ENCODE results near the gene LHFPL3.

Gene LHFPL3

DNA sequence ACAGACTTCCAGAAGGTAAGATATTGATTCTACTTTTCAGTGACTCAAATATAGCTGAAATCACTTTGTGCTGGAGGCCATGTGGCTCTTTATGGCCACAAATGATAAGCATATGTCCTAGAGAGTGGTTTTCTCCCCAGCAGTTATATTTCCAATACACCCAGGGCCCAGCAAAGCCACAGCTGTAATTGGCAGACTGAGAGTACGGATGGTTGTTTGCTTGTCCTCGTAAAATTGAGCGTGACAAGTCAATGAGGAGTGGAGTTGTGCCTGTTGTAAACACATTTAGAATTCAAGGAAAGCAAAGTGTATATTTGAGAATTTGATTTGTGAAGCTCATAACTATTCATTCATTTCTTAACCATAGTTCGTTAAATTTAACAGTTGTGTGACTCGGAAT lies 201.8 kb downstream of the LHFPL3 start:
- H3K4me3 ChIP-seq (ENCODE audit: low read length): no peak overlapping the region
- TF ChIP-seq, protein P1, sequence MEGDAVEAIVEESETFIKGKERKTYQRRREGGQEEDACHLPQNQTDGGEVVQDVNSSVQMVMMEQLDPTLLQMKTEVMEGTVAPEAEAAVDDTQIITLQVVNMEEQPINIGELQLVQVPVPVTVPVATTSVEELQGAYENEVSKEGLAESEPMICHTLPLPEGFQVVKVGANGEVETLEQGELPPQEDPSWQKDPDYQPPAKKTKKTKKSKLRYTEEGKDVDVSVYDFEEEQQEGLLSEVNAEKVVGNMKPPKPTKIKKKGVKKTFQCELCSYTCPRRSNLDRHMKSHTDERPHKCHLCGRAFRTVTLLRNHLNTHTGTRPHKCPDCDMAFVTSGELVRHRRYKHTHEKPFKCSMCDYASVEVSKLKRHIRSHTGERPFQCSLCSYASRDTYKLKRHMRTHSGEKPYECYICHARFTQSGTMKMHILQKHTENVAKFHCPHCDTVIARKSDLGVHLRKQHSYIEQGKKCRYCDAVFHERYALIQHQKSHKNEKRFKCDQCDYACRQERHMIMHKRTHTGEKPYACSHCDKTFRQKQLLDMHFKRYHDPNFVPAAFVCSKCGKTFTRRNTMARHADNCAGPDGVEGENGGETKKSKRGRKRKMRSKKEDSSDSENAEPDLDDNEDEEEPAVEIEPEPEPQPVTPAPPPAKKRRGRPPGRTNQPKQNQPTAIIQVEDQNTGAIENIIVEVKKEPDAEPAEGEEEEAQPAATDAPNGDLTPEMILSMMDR (conservative IDR thresholded peaks at IDR 0.05; ENCODE audit: low read depth, low read length): no peak
- DNase-seq (ENCODE audit: low read depth): no peak

DNA sequence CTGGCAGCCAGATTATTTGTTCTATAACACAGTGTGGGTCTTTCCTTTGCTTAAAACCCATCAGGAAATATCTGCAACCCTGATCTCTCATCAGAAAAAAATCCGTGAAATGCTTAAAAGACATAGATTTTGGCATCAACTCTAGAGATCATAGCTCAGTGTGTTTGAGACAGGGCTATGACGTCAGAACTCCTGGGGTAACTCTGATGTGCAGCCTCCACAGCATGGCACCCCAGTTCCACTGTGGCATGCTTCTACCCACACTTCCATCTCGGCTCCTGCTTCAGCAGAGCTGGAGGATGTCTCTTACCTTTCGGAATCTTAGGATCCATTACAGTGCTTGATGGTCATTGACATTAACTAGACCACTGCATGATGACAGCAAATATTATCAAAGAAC lies 205.7 kb downstream of the LHFPL3 start:
- TF ChIP-seq, protein P1 (conservative IDR thresholded peaks at IDR 0.05; ENCODE audit: low read depth, low read length): no peak
- no peak overlapping the region for H3K4me3 ChIP-seq (ENCODE audit: low read length)
- DNase-seq (ENCODE audit: low read depth): no peak

DNA sequence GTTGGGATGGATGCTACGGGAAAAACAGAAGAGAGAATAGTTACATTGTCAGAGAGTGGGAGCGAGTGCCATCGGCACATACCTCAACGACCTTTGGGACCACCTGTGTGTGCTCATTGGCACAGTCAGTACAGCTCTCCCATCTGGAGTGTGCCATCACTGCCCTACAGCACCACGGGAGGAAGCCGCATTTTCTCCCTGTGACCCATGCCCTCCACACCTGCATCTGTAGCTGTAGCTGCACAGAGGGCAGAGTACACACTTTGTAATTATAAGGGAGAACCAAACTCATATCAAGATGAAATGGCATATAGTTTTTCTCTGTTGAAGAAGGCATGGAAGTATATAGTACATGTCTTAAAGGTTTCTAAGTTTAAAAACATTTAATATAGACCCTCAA lies 207.4 kb downstream of the LHFPL3 start:
- DNase-seq (ENCODE audit: low read depth): no peak
- TF ChIP-seq, protein P1 (conservative IDR thresholded peaks at IDR 0.05; ENCODE audit: low read depth, low read length): no peak

DNA sequence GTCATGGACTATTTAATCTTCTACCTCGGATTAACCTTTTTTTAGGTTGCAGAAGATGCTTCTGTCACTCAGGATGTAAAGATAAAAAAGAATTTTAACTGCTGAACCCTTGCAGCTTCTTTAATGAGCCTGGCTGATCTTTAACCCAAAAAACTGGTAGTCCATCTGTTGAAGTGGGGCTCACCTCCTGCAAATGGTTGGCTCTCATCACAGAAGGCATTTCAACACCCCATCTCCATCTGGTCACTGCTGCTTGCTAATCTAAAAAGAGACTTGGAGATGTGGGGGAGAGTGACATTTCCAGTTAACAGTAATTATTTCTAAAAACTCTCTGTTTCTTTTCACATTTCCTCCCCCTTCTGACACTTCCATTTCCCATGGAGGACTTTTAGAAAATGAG lies 208.6 kb downstream of the LHFPL3 start:
- no peak for DNase-seq (ENCODE audit: low read depth)
- TF ChIP-seq, protein P1 (conservative IDR thresholded peaks at IDR 0.05; ENCODE audit: low read depth, low read length): no peak
- H3K4me3 ChIP-seq (ENCODE audit: low read length): no peak overlapping the region

More for the DNA sequence above, 207.4 kb downstream of the LHFPL3 start:
- H3K4me3 ChIP-seq (ENCODE audit: low read length): no peak overlapping the region

DNA sequence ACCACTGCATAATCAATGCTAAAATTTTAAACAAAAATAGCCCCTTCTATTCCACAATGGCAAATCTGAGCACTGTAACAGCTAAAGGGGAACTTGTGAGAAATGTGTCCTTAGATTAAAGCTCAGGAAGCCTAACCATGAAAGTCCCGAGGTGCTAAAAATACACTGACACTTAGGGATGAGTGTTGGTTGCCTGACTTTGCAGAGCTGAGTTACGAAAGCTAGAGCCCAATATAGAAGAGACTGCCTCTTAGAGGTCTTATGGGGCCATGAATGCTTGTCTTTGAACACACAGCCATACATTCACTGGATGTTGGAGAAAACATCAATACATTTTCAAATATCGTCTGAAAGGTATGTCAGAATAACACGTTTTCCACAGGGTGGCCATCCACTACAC lies 209.7 kb downstream of the LHFPL3 start:
- TF ChIP-seq, protein P1 (conservative IDR thresholded peaks at IDR 0.05; ENCODE audit: low read depth, low read length): no peak
- H3K4me3 ChIP-seq (ENCODE audit: low read length): no peak overlapping the region
- DNase-seq (ENCODE audit: low read depth): no peak

DNA sequence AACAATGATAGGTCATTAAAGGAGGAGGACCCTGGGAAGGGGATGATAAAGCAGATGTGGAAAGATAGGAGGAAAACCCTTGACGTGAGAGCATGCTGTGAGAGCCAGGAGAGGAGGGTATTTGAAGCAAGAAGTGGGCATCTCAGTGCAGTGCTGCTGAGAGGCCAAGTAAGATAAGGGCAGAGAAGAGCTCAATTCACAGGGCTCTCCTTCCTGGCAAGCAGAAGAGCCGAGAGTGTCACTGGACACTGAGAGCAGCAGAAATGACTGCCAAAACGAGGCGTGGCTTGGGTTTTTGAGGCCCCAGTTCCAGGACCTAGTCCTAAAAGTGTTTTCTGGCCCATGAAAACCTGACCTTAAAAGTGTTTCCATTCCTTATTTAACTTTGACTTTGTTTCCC lies 213.5 kb downstream of the LHFPL3 start:
- no peak for DNase-seq (ENCODE audit: low read depth)
- no peak overlapping the region for H3K4me3 ChIP-seq (ENCODE audit: low read length)
- TF ChIP-seq, protein P1 (conservative IDR thresholded peaks at IDR 0.05; ENCODE audit: low read depth, low read length): no peak

DNA sequence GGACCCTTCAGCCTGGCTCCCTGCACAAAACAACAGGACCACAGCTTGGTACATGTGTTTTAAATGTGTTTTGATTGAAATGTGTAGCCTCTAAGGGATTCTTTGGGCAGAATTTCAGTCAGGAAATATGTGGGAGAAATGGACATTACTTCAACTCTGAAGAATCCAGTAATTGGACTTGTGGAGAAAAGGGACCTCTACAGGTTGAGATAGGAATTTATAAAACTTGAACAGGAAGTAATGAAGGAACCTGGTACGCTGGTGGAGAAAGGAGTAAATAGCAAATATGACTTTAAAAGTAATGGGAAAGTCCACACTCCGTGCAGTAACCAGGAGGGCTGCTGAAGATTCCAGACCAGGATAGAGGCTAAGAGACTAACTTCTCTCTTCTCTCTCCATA lies 220.5 kb downstream of the LHFPL3 start:
- DNase-seq (ENCODE audit: low read depth): no peak
- TF ChIP-seq, protein P1 (conservative IDR thresholded peaks at IDR 0.05; ENCODE audit: low read depth, low read length): no peak
- no peak overlapping the region for H3K4me3 ChIP-seq (ENCODE audit: low read length)

All from retinal pigment epithelial cell (primary cell).